Ectodermal cell (in vitro differentiated cells): ENCODE data around the gene CDADC1. TPM values are rescaled to one million over a fixed set of nuclear protein-coding genes. Genes with fewer than 3 reads are reported as not detected.

Experiments
- H3K27ac ChIP-seq: 2 replicates; pipeline ENCODE4 v1.7.0; 2013; ENCODE audit warnings: mild to moderate bottlenecking, low read depth, low read length; ENCODE audit not compliant: insufficient read depth, poor library complexity, severe bottlenecking
- H3K27me3 ChIP-seq: 2 replicates; pipeline ENCODE4 v1.7.0; 2013; ENCODE audit warnings: mild to moderate bottlenecking, low read length; ENCODE audit not compliant: insufficient read depth, control insufficient read depth, poor library complexity, severe bottlenecking
- H3K36me3 ChIP-seq: one replicate; pipeline ENCODE4 v1.7.0; 2013; ENCODE audit warnings: low read length; ENCODE audit not compliant: control insufficient read depth, insufficient read depth
- H3K4me1 ChIP-seq: one replicate; pipeline ENCODE4 v1.7.0; 2013; ENCODE audit warnings: low read length; ENCODE audit not compliant: control insufficient read depth, insufficient read depth
- H3K4me3 ChIP-seq: 2 replicates; pipeline ENCODE4 v1.7.0; 2013; ENCODE audit warnings: low read depth, low read length, control low read depth; ENCODE audit not compliant: insufficient read depth
- H3K9me3 ChIP-seq: 2 replicates; pipeline ENCODE4 v1.7.0; 2013; ENCODE audit warnings: mild to moderate bottlenecking, low read length, moderate library complexity; ENCODE audit not compliant: control insufficient read depth
- WGBS, 2 experiments: methylation state at CpG; one replicate each; pipeline ENCODE4 v1.1.7; 2013; ENCODE audit warnings: missing lambda C conversion rate in 2 of 2; 5-methylcytosine and 5-hydroxymethylcytosine counted together
- polyA plus RNA-seq, 4 experiments: library from polyadenylated mRNA; stranded (reverse); fragments of 50-300 nt; gene quantifications; one replicate each; pipeline ENCODE4 v1.2.3, GENCODE V29; 2013

The CDADC1 gene
- polyA plus RNA-seq (2013, experiment 1 of 4): 7.4 TPM
- polyA plus RNA-seq (2013, experiment 2 of 4): 7.1 TPM
- polyA plus RNA-seq (2013, experiment 3 of 4): 4.5 TPM
- polyA plus RNA-seq (2013, experiment 4 of 4): 7.4 TPM

GRCh38 chr13:49247643-49248621, at the start of gene CDADC1:
Gene CDADC1, plus strand, starts transcription at chr13:49247925. Its CDS starts 113 bp downstream, at chr13:49248038.
- no peaks in the 10 kb centered on the region for H3K9me3 ChIP-seq
- no peak within 1 kb of the TSS for H3K27ac ChIP-seq
- no peaks in the 10 kb centered on the region for H3K4me1 ChIP-seq
- peaks cover 6% of the 10 kb centered on the region for H3K27me3 ChIP-seq
- H3K36me3 ChIP-seq: no peaks in the 10 kb centered on the region
- H3K4me3 ChIP-seq: peak within 1 kb of the TSS; percentile 75
- 0 to 1% methylated on average over 56 of the region's 56 CpGs for WGBS, 2 experiments

GRCh38 chr13:49206641-49207040, 41.1 kb upstream of the CDADC1 start:
- Histone ChIP-seq H3K36me3 (peaks cover 21% of the 10 kb centered on the region), H3K9me3 (no peaks in the 10 kb centered on the region), H3K27ac (no peak overlapping the region), H3K4me1 (no peaks in the 10 kb centered on the region), H3K4me3 (no peak overlapping the region), H3K27me3 (no peaks in the 10 kb centered on the region)
- WGBS, 2 experiments: 95 to 96% methylated on average over 2 to 3 of the region's 3 CpGs

GRCh38 chr13:49208619-49209018, 39.1 kb upstream of the CDADC1 start:
- WGBS, 2 experiments: 90 to 97% methylated on average over 2 to 3 of the region's 4 CpGs
- Histone ChIP-seq H3K36me3 (peaks cover 17% of the 10 kb centered on the region), H3K9me3 (no peaks in the 10 kb centered on the region), H3K4me3 (no peak overlapping the region), H3K4me1 (no peaks in the 10 kb centered on the region), H3K27me3 (no peaks in the 10 kb centered on the region), H3K27ac (no peak overlapping the region)

GRCh38 chr13:49210114-49210513, 37.6 kb upstream of the CDADC1 start:
- WGBS, 2 experiments: 88 to 96% methylated on average over 1 of the region's 1 CpG
- H3K9me3 ChIP-seq: no peaks in the 10 kb centered on the region
- no peak overlapping the region for H3K4me3 ChIP-seq
- peaks cover 17% of the 10 kb centered on the region for H3K36me3 ChIP-seq
- no peaks in the 10 kb centered on the region for H3K4me1 ChIP-seq
- H3K27ac ChIP-seq: no peak overlapping the region
- no peaks in the 10 kb centered on the region for H3K27me3 ChIP-seq

- Histone ChIP-seq H3K27ac (no peak overlapping the region), H3K27me3 (no peaks in the 10 kb centered on the region), H3K9me3 (no peaks in the 10 kb centered on the region), H3K4me3 (no peak overlapping the region), H3K4me1 (no peaks in the 10 kb centered on the region), H3K36me3 (peaks cover 15% of the 10 kb centered on the region)
- 94 to 97% methylated on average over 5 of the region's 5 CpGs for WGBS, 2 experiments
Observed at GRCh38 chr13:49210669-49211068, 37.1 kb upstream of the CDADC1 start.

GRCh38 chr13:49213539-49213938, 34.2 kb upstream of the CDADC1 start:
- peaks cover 4% of the 10 kb centered on the region for H3K4me1 ChIP-seq
- WGBS, 2 experiments: 82% methylated on average over 1 of the region's 1 CpG; no CpG with 5 or more reads in 1 of the 2 experiments

GRCh38 chr13:49213997-49214916, 33.5 kb upstream of the CDADC1 start:
- H3K27ac ChIP-seq: no peak overlapping the region

More at GRCh38 chr13:49213539-49213938, 34.2 kb upstream of the CDADC1 start:
- no peak overlapping the region for H3K4me3 ChIP-seq
- no peak overlapping the region for H3K27ac ChIP-seq
- H3K9me3 ChIP-seq: no peaks in the 10 kb centered on the region
- peaks cover 23% of the 10 kb centered on the region for H3K27me3 ChIP-seq
- peaks cover under 1% of the 10 kb centered on the region for H3K36me3 ChIP-seq

GRCh38 chr13:49214917-49215376, 32.8 kb upstream of the CDADC1 start:
- no peak overlapping the region for H3K4me3 ChIP-seq
- no peaks in the 10 kb centered on the region for H3K36me3 ChIP-seq
- H3K9me3 ChIP-seq: no peaks in the 10 kb centered on the region
- peaks cover 37% of the 10 kb centered on the region for H3K27me3 ChIP-seq
- peaks cover 7% of the 10 kb centered on the region for H3K4me1 ChIP-seq
- WGBS, 2 experiments: 54 to 59% methylated on average over 6 of the region's 6 CpGs
- H3K27ac ChIP-seq: no peak overlapping the region

More at GRCh38 chr13:49213997-49214916, 33.5 kb upstream of the CDADC1 start:
- Histone ChIP-seq H3K4me3 (no peak overlapping the region), H3K9me3 (no peaks in the 10 kb centered on the region), H3K4me1 (peaks cover 7% of the 10 kb centered on the region), H3K27me3 (peaks cover 30% of the 10 kb centered on the region), H3K36me3 (no peaks in the 10 kb centered on the region)
- WGBS, 2 experiments: 77 to 78% methylated on average over 6 of the region's 6 CpGs

GRCh38 chr13:49216334-49216733, 31.4 kb upstream of the CDADC1 start:
- peaks cover 50% of the 10 kb centered on the region for H3K27me3 ChIP-seq
- peaks cover 7% of the 10 kb centered on the region for H3K4me1 ChIP-seq
- WGBS, 2 experiments: 94 to 99% methylated on average over 6 of the region's 6 CpGs
- H3K36me3 ChIP-seq: no peaks in the 10 kb centered on the region
- H3K4me3 ChIP-seq: no peak overlapping the region
- no peaks in the 10 kb centered on the region for H3K9me3 ChIP-seq
- no peak overlapping the region for H3K27ac ChIP-seq
